ENCODE results near the gene PRLR. TPM values are rescaled to one million over a fixed set of nuclear protein-coding genes. Genes with fewer than 3 reads are reported as not detected.

The PRLR gene
- total RNA-seq, result 10 to 100 TPM in 3 of 4 donors, 1 to 10 TPM in 1; 9.1 to 69.5 (median 54.1) TPM

DNA sequence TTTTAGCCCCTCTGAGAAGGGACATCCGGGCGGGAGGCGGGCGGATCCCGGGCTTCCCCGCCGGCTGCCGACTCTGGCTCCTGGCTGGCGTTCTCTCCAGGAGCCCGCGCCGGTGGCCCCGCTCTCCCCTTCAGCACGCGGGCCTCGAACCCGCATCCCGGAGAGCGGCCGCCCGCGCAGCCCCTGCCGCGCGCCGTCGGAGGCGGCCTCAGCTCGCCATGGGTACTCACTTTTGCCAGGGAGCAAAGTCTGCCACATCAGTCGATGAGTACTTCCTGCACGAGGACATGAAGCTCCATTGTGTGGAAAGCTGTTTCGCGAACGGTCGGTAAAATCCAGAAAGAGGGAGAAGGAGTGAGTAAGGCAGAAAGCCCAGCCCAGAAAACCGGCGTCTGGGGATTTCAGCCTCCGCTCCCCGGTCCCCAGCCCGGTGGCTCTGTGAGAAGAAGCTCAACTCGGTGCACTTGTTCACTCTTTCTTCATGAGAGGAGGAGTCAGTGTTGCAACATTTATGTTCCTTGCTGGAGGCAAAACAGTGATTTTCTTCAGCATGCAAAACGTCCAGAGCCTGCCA lies at the start of gene PRLR:
Gene PRLR, minus strand, starts transcription at position 450 of the 574 bp plus-strand sequence. CDS start 140,867 bp downstream, outside the sequence.
- H3K4me1 ChIP-seq, result peaks cover 0 to 20% (median 0%) of the 10 kb centered on the region in 4 donors
- peak within 1 kb of the TSS; percentile 35 to 68 (median 53) for H3K4me3 ChIP-seq
- H3K36me3 ChIP-seq, result no peaks in the 10 kb centered on the region
- no peaks in the 10 kb centered on the region for H3K27me3 ChIP-seq
- DNase-seq, result peak in 2 of 3 donors; percentile 74 to 80
- TF ChIP-seq POLR2A (IDR thresholded peaks at IDR 0.05), result peak; percentile 35 to 37
- TF ChIP-seq, protein P1, sequence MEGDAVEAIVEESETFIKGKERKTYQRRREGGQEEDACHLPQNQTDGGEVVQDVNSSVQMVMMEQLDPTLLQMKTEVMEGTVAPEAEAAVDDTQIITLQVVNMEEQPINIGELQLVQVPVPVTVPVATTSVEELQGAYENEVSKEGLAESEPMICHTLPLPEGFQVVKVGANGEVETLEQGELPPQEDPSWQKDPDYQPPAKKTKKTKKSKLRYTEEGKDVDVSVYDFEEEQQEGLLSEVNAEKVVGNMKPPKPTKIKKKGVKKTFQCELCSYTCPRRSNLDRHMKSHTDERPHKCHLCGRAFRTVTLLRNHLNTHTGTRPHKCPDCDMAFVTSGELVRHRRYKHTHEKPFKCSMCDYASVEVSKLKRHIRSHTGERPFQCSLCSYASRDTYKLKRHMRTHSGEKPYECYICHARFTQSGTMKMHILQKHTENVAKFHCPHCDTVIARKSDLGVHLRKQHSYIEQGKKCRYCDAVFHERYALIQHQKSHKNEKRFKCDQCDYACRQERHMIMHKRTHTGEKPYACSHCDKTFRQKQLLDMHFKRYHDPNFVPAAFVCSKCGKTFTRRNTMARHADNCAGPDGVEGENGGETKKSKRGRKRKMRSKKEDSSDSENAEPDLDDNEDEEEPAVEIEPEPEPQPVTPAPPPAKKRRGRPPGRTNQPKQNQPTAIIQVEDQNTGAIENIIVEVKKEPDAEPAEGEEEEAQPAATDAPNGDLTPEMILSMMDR (IDR thresholded peaks at IDR 0.05), result no peak
- H3K9me3 ChIP-seq, result no peaks in the 10 kb centered on the region
- H3K27ac ChIP-seq, result peak within 1 kb of the TSS in 3 of 4 donors; percentile 53 to 89 (median 66)

DNA sequence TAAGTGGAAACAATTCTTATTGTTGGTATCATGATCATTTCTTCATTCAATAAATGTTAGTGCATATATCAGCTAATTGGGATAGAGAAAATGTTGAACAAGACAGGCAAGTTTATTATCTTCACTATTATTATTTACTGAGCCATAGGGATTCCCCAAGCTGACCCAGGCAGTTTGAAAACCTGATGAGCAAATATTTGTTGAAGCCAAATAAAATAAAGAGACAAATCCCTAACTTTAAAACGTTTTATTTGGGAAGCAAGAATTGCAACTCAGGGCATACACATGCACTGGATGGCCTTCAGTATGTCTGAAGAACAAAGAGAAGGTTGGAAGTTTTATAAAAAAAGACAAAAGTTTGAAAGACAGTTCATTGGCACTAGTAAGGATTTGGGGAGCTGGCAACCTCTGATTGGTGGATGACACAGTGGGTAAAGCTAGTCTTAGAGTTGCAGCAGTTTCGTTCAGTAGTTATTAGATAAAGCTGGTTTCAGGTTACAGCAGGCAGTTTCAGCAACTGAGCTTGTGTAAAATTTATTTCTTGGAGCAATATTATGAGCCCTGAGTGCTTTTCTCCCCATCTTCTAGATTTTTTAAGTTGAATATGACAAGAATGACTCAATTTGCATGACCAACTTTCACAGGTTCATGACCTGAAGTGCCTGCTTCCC lies 44.7 kb upstream of the PRLR start:
- Histone ChIP-seq H3K4me1 (no peaks in the 10 kb centered on the region), H3K36me3 (no peaks in the 10 kb centered on the region), H3K27ac (no peak overlapping the region), H3K9me3 (no peaks in the 10 kb centered on the region), H3K27me3 (no peaks in the 10 kb centered on the region), H3K4me3 (no peak overlapping the region)
- DNase-seq, result no peak
- TF ChIP-seq POLR2A (IDR thresholded peaks at IDR 0.05), result no peak
- TF ChIP-seq, protein P1 (IDR thresholded peaks at IDR 0.05), result no peak

DNA sequence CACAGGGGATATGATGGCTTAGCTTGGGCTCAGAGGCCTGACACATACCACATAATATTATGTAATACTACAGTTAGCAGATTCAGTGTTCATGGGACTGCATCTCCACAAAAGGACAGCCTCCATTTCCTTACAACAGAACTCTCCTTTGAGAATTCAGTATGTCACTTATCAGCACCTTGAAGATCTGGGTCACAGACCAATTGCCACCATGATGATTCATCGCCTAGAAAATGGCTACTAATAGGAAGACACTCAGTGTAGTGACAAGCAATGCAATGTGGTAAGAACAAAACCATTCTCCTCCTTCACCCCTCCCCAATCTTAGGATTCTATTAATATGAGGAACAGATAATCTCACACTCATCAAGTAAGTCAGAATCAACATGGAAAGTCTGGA lies 38.7 kb upstream of the PRLR start:
- H3K4me3 ChIP-seq, result no peak overlapping the region
- no peak for DNase-seq
- no peak for TF ChIP-seq POLR2A (IDR thresholded peaks at IDR 0.05)
- no peaks in the 10 kb centered on the region for H3K36me3 ChIP-seq
- H3K27me3 ChIP-seq, result no peaks in the 10 kb centered on the region
- no peak overlapping the region for H3K27ac ChIP-seq
- no peaks in the 10 kb centered on the region for H3K9me3 ChIP-seq
- no peaks in the 10 kb centered on the region for H3K4me1 ChIP-seq

DNA sequence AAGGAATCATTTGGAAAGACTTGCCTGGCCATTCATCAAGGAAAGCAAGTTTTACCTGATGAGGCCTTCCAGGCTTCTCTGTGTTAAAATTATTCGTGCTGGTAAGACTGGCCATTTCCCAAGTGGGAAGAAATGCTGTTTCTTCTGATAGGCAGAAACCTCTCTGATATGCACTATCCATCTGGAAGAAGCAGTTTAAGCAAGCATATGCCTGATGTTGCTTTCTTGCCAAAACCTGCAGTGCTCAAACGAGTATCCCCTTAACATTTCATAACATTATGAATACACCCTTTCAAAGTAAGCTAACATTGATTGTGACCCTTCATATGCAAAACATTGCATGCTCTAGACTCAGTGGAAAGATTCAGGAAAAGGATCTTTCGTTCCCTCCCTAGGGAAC lies 36.0 kb upstream of the PRLR start:
- DNase-seq, result no peak
- Histone ChIP-seq H3K9me3 (no peaks in the 10 kb centered on the region), H3K36me3 (no peaks in the 10 kb centered on the region), H3K27ac (no peak overlapping the region), H3K4me3 (no peak overlapping the region), H3K4me1 (no peaks in the 10 kb centered on the region), H3K27me3 (no peaks in the 10 kb centered on the region)
- TF ChIP-seq POLR2A (IDR thresholded peaks at IDR 0.05), result no peak
- TF ChIP-seq, protein P1 (IDR thresholded peaks at IDR 0.05), result no peak

GRCh38 chr5:35264509-35264908 lies 34.2 kb upstream of the PRLR start:
- Histone ChIP-seq H3K4me1 (no peaks in the 10 kb centered on the region), H3K27ac (no peak overlapping the region), H3K27me3 (no peaks in the 10 kb centered on the region), H3K4me3 (no peak overlapping the region), H3K9me3 (no peaks in the 10 kb centered on the region), H3K36me3 (no peaks in the 10 kb centered on the region)
- TF ChIP-seq, protein P1 (IDR thresholded peaks at IDR 0.05), result no peak
- TF ChIP-seq POLR2A (IDR thresholded peaks at IDR 0.05), result no peak
- DNase-seq, result no peak

GRCh38 chr5:35263266-35263877 lies 33.1 kb upstream of the PRLR start:
- H3K36me3 ChIP-seq, result no peaks in the 10 kb centered on the region
- TF ChIP-seq, protein P1 (IDR thresholded peaks at IDR 0.05), result no peak
- no peak for TF ChIP-seq POLR2A (IDR thresholded peaks at IDR 0.05)
- H3K27me3 ChIP-seq, result no peaks in the 10 kb centered on the region
- H3K9me3 ChIP-seq, result no peaks in the 10 kb centered on the region
- no peaks in the 10 kb centered on the region for H3K4me1 ChIP-seq
- H3K27ac ChIP-seq, result no peak overlapping the region
- H3K4me3 ChIP-seq, result no peak overlapping the region
- DNase-seq, result no peak

All from Peyer's patch (tissue), 4 donors.